ENCODE measurements around the gene TNNT2. TPM values are rescaled to one million over a fixed set of nuclear protein-coding genes. Genes with fewer than 3 reads are reported as not detected.

TNNT2 gene
- total RNA-seq, 4 donors from 2014 or later, result 0.21 TPM; not detected in 3

DNA sequence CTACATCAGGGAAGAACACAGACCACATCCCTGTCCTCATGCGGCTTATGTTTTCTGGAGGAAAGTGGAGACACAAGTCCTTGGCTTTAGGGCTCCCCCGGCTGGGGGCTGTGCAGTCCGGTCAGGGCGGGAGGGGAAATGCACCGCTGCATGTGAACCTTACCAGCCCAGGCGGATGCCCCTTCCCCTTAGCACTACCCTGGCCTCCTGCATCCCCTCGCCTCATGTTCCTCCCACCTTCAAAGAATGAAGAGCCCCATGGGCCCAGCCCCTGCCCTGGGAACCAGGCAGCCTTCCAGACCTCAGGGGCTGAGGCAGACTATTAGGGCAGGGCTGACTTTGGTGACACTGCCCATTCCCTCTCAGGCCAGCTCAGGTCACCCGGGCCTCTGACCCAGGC is 45.5 kb downstream of the TNNT2 start:
- no peaks in the 10 kb centered on the region for H3K36me3 ChIP-seq
- H3K9me3 ChIP-seq, result no peaks in the 10 kb centered on the region
- no peaks in the 10 kb centered on the region for H3K27me3 ChIP-seq
- no peak overlapping the region for H3K4me3 ChIP-seq
- DNase-seq, result no peak
- no peaks in the 10 kb centered on the region for H3K4me1 ChIP-seq
- intact Hi-C loops (cut with DNase I; ENCODE audit: low total_unique reads), result no loop called here
- H3K27ac ChIP-seq, result no peak overlapping the region
- TF ChIP-seq CTCF (IDR thresholded peaks at IDR 0.05) (no peak), POLR2A (IDR thresholded peaks at IDR 0.05) (no peak)

DNA sequence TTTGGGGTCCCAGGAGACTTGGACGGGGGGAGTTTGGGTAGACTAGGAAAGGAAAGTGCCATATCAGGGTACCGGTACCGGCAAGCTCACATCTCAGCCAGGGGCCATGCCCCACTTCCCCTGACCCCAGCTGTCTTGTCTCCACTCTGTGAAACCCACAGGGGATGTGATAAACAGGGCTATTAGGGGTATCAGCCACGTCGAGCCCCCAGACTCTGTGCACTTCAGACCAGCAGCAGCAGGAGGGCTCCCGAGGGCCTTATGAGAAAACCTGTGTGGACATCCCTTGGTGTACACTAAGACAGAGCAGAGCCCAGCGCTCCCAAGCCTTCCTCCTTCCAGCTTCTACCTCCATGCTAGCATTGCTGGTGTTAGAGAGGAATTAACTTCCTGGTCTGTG is 46.3 kb downstream of the TNNT2 start:
- intact Hi-C loops (cut with DNase I; ENCODE audit: low total_unique reads), result no loop called here
- H3K4me3 ChIP-seq, result no peak overlapping the region
- H3K9me3 ChIP-seq, result no peaks in the 10 kb centered on the region
- no peak for TF ChIP-seq CTCF (IDR thresholded peaks at IDR 0.05)
- TF ChIP-seq POLR2A (IDR thresholded peaks at IDR 0.05), result no peak
- no peak overlapping the region for H3K27ac ChIP-seq
- H3K27me3 ChIP-seq, result no peaks in the 10 kb centered on the region
- H3K4me1 ChIP-seq, result no peaks in the 10 kb centered on the region
- no peaks in the 10 kb centered on the region for H3K36me3 ChIP-seq
- DNase-seq, result no peak

GRCh38 chr1:201330541-201330940 is 46.9 kb downstream of the TNNT2 start:
- no peaks in the 10 kb centered on the region for H3K27me3 ChIP-seq
- no peak for TF ChIP-seq POLR2A (IDR thresholded peaks at IDR 0.05)
- H3K4me1 ChIP-seq, result no peaks in the 10 kb centered on the region
- no peak for DNase-seq
- H3K4me3 ChIP-seq, result no peak overlapping the region
- H3K9me3 ChIP-seq, result no peaks in the 10 kb centered on the region
- intact Hi-C loops (cut with DNase I; ENCODE audit: low total_unique reads), result no loop called here
- no peaks in the 10 kb centered on the region for H3K36me3 ChIP-seq
- no peak overlapping the region for H3K27ac ChIP-seq

DNA sequence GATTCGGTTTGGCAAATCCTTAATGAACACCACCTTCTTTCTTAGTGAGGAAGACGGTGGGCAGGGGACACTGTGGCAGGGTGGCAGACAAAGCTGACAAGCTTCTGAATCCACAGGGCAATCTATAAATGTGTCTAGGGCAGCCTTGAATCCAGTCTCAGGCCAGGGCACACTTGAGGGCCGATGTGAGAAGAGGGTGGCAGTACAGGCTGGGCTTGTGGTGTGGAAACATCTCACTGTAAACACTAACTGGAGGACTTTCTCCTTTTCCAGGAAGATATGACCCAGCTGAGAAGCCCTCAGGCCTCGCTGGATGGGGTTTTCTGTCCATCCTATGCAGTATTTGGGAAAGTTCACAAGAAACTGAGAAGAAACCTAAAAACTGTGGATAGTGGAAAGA is 47.7 kb downstream of the TNNT2 start:
- TF ChIP-seq POLR2A (IDR thresholded peaks at IDR 0.05) (no peak), CTCF (IDR thresholded peaks at IDR 0.05) (no peak)
- no peak overlapping the region for H3K4me3 ChIP-seq
- H3K27me3 ChIP-seq, result no peaks in the 10 kb centered on the region
- no peaks in the 10 kb centered on the region for H3K9me3 ChIP-seq
- no peak overlapping the region for H3K27ac ChIP-seq
- no peaks in the 10 kb centered on the region for H3K36me3 ChIP-seq
- intact Hi-C loops (cut with DNase I; ENCODE audit: low total_unique reads), result no loop called here
- H3K4me1 ChIP-seq, result no peaks in the 10 kb centered on the region
- DNase-seq, result no peak

DNA sequence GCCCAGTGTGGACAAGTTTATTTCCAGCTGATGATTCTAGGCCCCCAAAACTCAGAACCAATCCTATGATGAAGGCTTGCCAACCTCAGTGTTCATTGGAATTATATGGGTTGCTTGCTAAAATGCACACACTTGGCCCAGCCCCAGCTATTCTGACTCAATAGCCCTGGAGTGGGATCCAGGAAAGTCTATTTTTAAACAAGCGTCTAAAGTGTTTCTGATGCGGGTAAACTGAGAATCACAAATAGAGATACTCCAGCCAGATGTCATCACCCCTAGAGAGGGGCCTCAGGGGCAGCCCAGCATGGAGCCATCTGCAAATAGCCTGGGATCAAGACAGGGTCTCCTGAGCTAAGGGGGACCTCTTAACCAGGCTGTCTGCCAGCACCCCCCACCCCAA is 48.2 kb downstream of the TNNT2 start:
- intact Hi-C loops (cut with DNase I; ENCODE audit: low total_unique reads), result no loop called here

More for the DNA sequence above, 48.2 kb downstream of the TNNT2 start:
- Histone ChIP-seq H3K27ac (no peak overlapping the region), H3K4me3 (no peak overlapping the region), H3K4me1 (no peaks in the 10 kb centered on the region), H3K36me3 (no peaks in the 10 kb centered on the region), H3K27me3 (no peaks in the 10 kb centered on the region), H3K9me3 (no peaks in the 10 kb centered on the region)
- no peak for DNase-seq
- TF ChIP-seq CTCF (IDR thresholded peaks at IDR 0.05) (no peak), POLR2A (IDR thresholded peaks at IDR 0.05) (no peak)
